ENCODE data around the gene TBXAS1. TPM values are rescaled to one million over a fixed set of nuclear protein-coding genes. Genes with fewer than 3 reads are reported as not detected.

The TBXAS1 gene
- total RNA-seq, 1 donor from 2014 or later: 65.4 TPM

DNA sequence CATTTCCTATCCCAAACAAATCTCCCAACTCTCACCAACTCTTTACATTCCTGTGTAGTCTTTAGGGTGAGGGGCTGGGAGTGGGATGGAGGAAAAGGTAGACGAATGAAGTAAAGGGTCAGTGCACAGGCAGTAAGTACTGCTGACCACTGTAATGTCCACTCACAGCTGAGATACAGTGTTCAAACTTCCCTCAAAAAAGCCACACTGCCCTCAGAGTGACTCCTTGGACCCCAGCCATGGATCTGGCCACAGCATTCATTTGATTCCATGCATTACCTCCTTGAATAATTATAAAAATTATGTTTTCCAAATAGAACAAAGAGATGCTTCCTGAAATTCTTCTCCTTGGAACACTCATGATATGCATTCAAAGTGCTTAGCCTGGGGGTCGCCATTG, 31.5 kb upstream of the TBXAS1 start:
- H3K27ac ChIP-seq: no peak overlapping the region
- no peaks in the 10 kb centered on the region for H3K27me3 ChIP-seq
- TF ChIP-seq, protein P1, sequence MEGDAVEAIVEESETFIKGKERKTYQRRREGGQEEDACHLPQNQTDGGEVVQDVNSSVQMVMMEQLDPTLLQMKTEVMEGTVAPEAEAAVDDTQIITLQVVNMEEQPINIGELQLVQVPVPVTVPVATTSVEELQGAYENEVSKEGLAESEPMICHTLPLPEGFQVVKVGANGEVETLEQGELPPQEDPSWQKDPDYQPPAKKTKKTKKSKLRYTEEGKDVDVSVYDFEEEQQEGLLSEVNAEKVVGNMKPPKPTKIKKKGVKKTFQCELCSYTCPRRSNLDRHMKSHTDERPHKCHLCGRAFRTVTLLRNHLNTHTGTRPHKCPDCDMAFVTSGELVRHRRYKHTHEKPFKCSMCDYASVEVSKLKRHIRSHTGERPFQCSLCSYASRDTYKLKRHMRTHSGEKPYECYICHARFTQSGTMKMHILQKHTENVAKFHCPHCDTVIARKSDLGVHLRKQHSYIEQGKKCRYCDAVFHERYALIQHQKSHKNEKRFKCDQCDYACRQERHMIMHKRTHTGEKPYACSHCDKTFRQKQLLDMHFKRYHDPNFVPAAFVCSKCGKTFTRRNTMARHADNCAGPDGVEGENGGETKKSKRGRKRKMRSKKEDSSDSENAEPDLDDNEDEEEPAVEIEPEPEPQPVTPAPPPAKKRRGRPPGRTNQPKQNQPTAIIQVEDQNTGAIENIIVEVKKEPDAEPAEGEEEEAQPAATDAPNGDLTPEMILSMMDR (IDR thresholded peaks at IDR 0.05): no peak
- H3K9me3 ChIP-seq: no peaks in the 10 kb centered on the region
- H3K4me3 ChIP-seq: no peak overlapping the region
- peaks cover 12% of the 10 kb centered on the region for H3K4me1 ChIP-seq
- ATAC-seq (no peak), DNase-seq (no peak)
- H3K36me3 ChIP-seq: no peaks in the 10 kb centered on the region
- intact Hi-C loops (cut with DNase I): no loop called here

- ATAC-seq (no peak), DNase-seq (no peak)
- H3K36me3 ChIP-seq: no peaks in the 10 kb centered on the region
- intact Hi-C loops (cut with DNase I): no loop called here
- TF ChIP-seq, protein P1 (IDR thresholded peaks at IDR 0.05): no peak
- H3K27me3 ChIP-seq: no peaks in the 10 kb centered on the region
- no peak overlapping the region for H3K27ac ChIP-seq
- H3K9me3 ChIP-seq: no peaks in the 10 kb centered on the region
- H3K4me3 ChIP-seq: no peak overlapping the region
- H3K4me1 ChIP-seq: peaks cover 12% of the 10 kb centered on the region
Measured at GRCh38 chr7:139798221-139798620, 30.8 kb upstream of the TBXAS1 start.

GRCh38 chr7:139798892-139799291, 30.2 kb upstream of the TBXAS1 start:
- peaks cover 12% of the 10 kb centered on the region for H3K4me1 ChIP-seq
- TF ChIP-seq, protein P1 (IDR thresholded peaks at IDR 0.05): no peak
- H3K27ac ChIP-seq: no peak overlapping the region
- intact Hi-C loops (cut with DNase I): no loop called here
- no peak overlapping the region for H3K4me3 ChIP-seq
- no peaks in the 10 kb centered on the region for H3K36me3 ChIP-seq
- no peaks in the 10 kb centered on the region for H3K27me3 ChIP-seq
- no peak for DNase-seq
- no peak for ATAC-seq
- no peaks in the 10 kb centered on the region for H3K9me3 ChIP-seq

DNA sequence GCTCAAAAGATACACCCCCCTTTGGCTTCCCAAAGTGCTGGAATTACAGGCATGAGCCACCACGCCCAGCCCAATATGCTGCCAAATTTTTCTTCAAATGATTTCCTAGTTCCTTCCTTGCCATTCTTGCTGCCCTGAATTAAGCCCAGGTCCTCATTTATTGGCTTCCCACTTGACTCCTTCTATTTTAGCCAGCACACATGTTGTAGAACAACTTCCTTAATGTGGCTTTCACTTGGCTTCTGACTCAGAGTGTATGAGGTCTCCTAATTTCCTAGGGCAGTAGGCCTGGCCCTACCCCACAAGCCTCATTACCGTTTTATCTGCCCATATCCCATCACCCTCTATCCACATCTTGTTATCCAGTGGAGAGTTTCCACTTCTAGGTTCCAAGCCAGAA, 29.5 kb upstream of the TBXAS1 start:
- no peak overlapping the region for H3K27ac ChIP-seq
- intact Hi-C loops (cut with DNase I): no loop called here
- H3K36me3 ChIP-seq: no peaks in the 10 kb centered on the region
- DNase-seq (no peak), ATAC-seq (peak; percentile 90)
- no peaks in the 10 kb centered on the region for H3K27me3 ChIP-seq
- H3K4me1 ChIP-seq: peaks cover 12% of the 10 kb centered on the region
- TF ChIP-seq, protein P1 (IDR thresholded peaks at IDR 0.05): no peak
- H3K4me3 ChIP-seq: no peak overlapping the region
- H3K9me3 ChIP-seq: no peaks in the 10 kb centered on the region

DNA sequence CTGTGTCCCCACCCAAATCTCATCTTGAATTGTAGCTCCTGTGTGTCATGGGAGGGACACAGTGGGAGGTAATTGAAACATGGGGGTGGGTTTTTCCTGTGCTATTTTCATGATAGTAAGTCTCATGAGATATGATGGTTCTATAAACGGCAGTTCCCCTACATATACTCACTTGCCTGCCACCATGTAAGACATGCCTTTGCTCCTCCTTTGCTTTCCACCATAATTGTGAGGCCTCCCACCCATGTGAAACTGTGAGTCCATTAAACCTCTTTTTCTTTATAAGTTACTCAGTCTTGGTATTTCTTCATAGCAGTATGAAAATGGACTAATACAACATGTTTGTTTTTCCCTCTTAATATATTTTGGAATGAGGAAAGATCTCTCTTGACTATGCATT, 24.5 kb upstream of the TBXAS1 start:
- no peaks in the 10 kb centered on the region for H3K36me3 ChIP-seq
- intact Hi-C loops (cut with DNase I): no loop called here
- H3K27ac ChIP-seq: no peak overlapping the region
- ATAC-seq: no peak
- no peak overlapping the region for H3K4me3 ChIP-seq
- no peak for DNase-seq
- no peaks in the 10 kb centered on the region for H3K27me3 ChIP-seq
- no peaks in the 10 kb centered on the region for H3K9me3 ChIP-seq
- H3K4me1 ChIP-seq: peaks cover 7% of the 10 kb centered on the region
- TF ChIP-seq, protein P1 (IDR thresholded peaks at IDR 0.05): no peak

GRCh38 chr7:139807009-139807408, 22.1 kb upstream of the TBXAS1 start:
- Histone ChIP-seq H3K9me3 (no peaks in the 10 kb centered on the region), H3K27me3 (no peaks in the 10 kb centered on the region), H3K4me1 (no peaks in the 10 kb centered on the region), H3K36me3 (no peaks in the 10 kb centered on the region), H3K27ac (no peak overlapping the region), H3K4me3 (no peak overlapping the region)
- TF ChIP-seq, protein P1 (IDR thresholded peaks at IDR 0.05): no peak
- intact Hi-C loops (cut with DNase I): no loop called here
- ATAC-seq (no peak), DNase-seq (no peak)
